GM21360 (cell line): Measurements from ENCODE around the gene TMEM120A.

ENCODE experiments used
- ATAC-seq: cut with Tn5 transposase; IDR thresholded peaks from one replicate; pipeline ENCODE4 v1.9.1; 2021; ENCODE audit warnings: mild to moderate bottlenecking, moderate library complexity; ENCODE audit not compliant: unreplicated experiment

The TMEM120A gene

DNA sequence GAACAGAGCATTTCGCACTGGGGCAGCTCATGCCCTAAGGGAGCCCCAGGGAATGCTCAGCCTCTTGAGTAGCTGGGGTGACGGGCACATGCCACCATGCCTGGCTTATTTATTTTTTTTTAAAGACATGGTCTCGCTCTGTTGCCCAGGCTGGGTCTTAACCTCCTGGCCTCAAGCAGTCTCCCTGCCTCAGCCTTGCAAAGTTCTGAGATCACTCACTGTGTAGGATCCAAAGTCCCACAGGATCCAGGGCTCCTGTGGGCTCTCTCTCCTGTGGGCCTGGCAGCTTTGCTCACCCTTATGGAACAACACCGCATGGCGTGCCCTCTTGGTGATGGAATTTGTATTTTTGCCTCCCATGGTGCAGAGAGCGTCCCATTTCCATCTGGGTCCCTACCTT, 34.0 kb downstream of the TMEM120A start:
- ATAC-seq = no peak

DNA sequence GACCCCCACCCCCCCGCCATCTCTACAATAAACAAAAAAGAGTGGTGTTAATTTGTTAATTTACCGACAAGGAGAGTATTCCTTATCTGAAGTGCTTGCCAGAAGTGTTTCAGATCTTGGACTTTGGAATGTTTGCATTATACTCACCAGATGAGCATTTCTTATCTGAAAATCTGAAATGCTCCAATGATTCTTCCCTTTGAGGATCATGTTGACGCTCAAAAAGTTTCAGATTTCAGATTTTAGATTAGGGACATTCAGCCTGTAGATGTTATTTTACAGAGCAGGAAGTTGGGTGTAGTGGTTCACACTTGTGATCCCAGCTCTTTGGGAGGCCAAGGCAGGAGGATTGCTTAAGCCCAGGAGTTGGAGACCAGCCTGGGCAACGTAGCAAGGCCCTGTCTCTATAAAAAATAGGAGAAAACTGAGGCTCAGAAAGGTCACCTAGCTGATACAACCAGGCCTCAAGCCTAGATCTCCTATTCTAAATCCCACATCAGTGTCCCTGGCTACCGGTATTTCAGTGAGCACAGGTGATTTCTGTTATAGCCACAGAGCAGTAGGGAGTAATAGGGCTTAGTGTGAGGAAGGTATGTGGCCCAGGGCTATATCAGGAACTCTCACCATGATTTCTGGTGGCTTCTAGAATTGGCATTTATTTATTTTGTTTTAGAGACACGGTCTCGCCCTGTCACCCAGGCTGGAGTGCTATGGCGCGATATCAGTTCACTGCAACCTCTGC, 35.4 kb downstream of the TMEM120A start:
- no peak for ATAC-seq

DNA sequence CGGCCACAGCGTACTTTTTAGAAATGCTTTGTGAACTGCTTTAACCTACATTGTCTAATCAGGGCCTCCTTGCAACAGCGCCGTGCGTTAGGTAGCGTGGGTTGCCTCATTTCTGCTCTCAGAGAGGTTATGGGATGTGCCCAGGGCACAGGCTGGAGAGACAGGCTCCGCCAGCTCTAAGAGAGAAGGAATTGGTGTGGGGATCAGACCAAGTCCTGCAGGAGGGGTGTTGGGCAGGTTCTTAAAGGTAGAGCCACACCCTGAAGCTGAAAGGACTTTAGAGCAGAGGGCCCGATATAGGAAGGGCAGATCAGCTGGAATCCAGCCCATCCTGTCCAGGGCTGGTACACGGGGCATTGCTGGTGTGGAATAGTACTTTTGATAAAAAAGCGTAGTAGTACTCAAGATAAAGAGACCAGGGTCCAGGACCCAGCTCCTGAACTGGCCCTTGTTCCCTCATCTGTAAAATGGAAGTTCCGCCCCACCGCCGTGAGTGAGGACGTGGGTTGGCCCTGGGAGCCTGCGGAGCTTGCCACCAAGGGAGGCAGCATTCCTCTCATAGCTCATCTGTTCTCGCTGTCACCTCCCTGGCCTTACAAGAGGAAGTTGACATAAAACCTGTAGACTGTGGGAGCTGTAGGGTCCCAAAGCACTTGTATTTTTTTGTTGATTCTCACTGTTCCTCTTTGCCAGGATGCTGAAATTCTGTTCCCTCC, 37.2 kb downstream of the TMEM120A start:
- ATAC-seq = no peak

DNA sequence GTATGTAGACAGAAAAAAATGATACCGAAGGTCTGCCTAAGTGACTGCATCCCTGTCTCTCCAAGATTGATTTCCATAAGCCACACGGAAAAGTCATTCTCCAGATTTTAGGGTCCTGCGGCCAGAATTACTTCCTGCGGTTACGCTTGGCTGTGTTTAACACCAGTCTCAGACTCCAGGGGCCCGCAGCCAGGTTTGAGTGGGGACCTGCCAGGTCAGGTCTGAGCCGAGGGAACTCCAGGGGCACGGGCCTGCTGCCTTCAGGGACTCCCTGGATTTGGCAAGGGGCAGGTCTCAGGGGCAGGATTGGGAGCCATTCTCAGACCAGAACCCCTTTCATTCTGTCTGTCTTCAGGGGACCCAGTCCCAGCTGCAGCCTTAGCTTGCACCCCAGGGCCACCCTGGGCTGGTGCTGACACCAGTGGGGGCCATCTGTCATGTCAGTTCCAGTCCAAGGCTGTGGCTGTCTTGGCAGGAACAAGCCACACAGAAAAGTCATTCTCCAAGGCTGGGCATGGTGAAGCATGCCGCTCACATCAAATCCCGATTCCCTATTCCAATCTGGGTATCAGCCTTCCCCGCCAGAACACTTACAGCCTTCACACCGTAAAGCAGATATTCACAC, 39.0 kb downstream of the TMEM120A start:
- no peak for ATAC-seq

DNA sequence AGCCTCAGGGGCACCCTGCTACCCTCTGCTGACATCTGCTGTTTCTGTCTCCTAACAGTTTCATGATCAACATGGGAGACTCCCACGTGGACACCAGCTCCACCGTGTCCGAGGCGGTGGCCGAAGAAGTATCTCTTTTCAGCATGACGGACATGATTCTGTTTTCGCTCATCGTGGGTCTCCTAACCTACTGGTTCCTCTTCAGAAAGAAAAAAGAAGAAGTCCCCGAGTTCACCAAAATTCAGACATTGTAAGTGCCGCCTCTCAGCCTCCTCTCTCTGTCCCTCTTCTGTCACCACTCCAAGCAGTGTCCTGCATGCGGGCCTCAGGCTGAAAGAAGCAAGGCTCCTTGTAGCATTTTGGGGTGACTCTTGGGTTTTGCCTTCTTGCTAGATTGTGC, 40.5 kb downstream of the TMEM120A start:
- no peak for ATAC-seq

DNA sequence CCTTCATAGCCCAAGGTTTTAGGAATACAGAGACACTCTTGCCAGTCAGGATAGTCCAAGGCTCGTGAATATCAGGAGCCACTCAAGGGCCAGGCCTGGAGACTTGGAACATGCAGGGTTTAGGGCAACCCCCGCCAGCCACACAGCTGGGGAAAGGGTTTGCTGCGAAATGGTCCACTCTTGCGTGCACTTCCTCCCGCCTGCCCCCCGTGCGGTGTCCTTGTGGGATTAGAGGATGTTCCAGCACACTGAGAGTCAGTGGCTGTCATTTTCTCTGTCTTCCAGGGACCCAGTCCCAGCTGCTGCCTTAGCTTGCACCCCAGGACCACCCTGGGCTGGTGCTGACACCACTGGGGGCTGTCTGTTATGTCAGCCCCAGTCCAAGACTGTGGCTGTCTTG, 41.0 kb downstream of the TMEM120A start:
- no peak for ATAC-seq

DNA sequence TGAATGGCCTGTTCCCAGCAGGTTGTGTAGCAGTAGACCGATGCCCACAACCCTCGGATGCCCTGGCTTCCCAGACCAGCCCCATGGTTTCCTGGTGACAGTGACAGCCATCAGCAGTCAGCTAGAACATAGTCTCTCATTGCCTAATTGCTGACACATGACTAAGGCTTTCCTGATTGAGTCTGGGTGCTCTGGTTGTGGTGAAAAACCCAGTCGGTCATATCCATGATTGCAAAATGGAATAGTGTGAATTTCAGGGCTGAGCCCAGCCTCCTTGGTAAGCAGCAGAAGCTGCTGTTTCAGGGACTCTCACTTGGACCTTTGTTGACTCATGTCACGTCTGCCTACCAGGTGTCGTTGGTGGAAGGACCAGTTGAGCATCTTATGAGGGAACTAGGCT, 42.9 kb downstream of the TMEM120A start:
- no peak for ATAC-seq

DNA sequence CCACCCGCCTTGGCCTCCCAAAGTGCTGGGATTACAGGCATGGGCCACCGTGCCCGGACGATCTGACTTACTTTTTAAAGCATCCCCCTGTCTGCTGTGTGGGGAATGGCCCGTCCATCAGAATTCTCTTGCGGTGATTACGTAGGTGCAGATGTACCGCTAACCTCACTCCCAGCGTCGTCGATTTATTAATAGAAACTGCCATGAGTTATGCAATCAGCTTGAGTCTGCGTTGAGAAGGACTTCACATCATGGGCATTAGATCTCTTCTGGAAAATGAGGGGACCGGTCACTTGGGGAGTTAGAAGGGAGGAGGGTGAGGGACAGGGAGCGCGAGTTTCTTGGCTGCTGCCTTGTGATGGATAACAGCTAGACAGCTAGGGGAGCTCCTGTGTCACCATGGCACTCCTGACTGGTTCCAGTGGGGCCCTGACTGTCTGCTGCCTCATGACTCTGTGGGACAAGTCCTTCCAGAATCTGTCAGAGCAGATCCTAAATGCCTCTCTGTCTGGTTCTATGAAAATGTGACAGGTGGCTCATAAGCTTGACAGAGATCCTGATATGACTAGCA, 44.2 kb downstream of the TMEM120A start:
- ATAC-seq = no peak

DNA sequence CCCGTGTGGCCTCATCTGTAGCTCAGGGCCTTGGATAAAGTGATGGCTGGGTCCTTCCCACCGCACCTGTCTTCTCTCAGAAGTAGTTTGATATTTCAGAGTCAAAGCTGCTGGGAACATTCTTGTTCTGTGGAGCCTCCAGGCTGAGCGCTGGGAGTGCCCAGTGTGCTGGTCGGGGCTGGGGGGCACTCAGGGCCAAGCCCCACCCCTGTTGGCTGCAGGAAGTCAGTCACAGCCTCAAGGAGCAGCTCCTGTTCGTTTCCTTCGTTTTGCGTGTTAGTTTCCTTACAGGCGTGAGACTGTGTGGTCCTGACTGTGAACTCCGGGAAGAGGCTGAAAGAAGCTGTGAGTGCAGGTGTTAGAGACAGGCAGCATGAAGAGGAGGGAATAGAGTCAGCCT, 46.2 kb downstream of the TMEM120A start:
- no peak for ATAC-seq

DNA sequence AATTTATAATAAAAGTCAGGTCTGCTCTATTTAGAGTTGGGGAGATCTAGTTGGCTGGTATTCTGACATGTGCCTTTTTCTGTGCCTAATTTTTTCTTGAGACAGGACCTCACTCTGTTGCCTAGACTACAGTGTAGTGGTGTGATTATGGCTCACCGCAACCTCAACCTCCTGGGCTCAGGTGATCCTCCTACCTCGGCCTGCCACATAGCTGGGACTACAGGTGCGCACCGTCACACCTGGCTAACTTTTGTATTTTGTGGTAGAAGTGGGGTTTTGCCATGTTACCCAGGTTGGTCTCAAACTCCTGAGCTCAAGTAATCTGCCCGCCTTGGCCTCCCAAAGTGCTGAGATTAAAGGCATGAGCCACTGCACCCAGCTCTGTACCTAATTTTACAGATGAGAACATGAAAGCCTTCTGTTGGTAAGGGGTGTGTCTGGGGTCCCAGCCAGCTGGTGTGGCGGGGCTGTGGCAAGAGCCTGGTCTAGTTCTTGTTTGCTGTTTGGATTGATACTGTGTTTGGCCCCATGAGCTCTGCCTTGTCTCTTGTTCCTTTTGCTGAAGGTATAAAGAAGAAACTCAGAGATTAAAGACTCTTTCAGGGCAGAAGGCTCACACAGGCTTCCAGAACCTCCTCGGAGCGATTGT, 48.1 kb downstream of the TMEM120A start:
- no peak for ATAC-seq

DNA sequence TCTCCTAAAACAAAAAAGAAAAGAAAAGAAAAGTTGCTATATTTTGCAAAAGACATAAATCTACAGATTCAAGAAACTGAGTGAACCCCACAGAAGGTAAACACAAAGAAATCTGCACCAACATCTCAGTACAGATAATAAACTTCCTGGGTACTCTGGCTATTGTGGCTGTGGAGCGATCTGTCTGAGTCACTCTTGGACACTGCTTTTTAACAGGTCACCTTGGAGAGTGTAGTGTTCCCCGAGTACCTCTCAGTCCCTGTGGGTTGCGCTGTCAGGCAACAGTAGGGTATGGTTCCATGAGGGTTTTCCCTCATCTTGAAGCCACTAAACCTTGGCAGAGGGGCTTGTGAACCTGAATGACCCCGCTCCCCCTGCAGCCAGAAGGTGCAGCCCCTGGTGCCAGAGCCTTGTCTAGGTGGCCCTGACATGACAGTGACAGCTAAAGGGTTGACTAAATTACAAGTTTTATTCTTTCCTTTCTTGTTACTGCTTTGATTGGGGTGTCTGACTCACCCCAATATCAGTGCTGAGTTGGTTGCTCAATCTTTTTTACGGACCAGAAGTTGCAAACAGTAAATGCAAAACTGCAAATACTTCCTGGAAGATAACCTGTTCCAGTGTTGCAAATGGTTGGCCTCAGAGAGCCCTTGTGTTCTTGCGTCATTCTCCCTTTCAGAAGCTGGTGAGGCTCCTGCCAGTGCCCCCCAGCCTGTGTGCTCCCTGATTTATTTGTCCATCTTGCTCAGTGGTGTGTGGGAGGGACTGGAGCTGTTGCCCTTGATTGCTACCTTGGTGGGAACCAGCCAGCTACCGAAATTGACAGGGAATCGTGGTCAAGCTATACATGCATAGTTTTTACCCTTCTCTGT, 48.9 kb downstream of the TMEM120A start:
- ATAC-seq = no peak

DNA sequence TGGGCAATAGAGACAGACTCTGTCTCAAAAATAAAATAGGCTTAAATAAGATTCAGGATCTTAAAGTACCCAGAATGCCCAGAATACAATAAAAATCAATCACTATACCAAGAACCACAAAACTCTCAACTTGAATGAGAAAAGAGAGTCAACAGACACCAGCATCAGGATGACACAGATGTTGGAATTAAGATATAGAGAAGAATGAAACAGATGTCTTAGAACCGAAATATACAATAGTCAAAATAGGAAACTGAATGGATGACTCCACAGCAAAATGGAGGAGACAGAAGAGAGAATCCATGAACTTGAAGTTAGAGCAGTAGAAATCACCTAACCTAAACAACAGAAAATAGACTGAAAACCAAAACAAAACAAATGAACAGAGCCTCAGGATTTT, 49.9 kb downstream of the TMEM120A start:
- ATAC-seq = no peak

DNA sequence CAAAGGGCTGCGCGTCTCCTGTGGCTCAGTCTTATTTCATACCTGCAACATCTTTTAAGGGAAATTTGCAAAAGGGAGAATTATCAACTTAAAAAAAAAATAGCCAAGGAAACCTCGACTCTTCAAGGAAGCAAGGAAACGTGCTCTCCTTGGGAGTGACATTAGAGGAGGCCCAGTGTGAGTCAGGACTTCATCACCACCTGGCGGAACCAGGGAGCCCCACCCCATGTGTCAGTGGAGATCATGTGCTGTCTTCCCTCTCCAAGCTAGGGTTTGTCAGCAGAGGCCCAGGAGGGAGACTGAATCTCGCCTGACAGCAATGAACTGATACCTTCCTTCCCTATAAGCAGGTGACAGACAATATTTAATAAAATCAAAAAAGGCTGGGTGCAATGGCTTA, 50.5 kb downstream of the TMEM120A start:
- no peak for ATAC-seq

DNA sequence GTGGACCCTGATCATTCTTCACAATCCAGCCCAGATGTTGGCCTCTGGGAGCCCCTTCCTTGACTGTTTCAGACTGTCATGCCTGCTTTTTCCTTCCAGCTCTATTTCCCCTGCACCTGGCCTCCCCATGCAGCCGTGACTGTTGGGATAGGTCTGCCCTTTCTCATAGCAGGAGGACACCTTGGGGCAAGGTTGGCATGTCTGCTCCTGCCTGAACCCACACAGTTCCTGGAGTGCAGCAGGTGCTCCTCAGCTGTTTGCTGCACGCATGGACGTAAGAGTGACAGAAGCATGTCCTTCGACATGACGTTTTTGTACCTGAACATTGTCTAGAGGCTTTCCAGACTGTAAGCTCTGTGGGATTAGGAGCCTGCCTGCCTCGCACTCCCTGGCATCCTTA, 55.5 kb downstream of the TMEM120A start:
- no peak for ATAC-seq

DNA sequence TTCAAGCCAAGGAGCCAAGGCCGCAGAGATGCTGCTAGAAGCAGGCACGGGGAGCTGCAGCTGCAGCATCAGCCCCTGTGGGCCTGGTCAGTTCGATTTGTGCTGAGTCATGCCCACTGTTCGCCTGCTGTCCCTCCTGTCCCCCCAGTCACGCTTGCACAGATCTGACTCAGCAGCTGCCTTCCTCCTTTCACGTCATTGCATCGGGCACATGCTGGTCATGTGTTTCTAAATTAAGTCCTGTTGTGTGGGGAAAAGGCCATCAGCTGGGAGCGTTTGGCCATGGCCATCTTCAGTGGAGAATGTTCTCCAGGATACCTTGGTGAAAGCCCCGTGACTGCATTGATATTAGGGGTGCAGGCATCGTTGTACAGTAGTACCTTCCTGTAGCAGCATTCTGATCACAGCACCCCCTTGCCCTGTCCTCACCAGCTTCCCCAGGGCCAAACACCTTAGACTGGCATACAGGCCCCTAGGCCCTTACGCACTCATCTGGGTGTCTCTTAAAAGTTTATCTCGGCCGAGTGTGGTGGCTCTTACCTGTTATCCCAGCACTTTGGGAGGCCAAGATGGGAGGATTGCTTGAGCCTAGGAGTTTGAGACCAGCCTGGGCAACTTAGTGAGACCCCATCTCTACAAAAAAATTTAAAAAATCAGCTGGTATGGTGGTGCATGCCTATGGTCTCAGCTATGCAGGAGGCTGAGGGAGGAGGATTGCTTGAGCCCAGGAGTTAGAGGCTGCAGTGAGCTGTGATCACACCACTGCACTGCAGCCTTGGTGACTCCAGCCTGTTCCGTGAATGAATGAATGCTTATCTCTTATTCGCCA, 56.2 kb downstream of the TMEM120A start:
- ATAC-seq = no peak
